ENCODE measurements around the gene ZNF674. TPM values are rescaled to one million over a fixed set of nuclear protein-coding genes. Genes with fewer than 3 reads are reported as not detected.

Gene ZNF674
- total and polyA plus RNA-seq, 2 of the 4 experiments (the other 2 are of a cell fraction) = 2.2 to 13.4 TPM

DNA sequence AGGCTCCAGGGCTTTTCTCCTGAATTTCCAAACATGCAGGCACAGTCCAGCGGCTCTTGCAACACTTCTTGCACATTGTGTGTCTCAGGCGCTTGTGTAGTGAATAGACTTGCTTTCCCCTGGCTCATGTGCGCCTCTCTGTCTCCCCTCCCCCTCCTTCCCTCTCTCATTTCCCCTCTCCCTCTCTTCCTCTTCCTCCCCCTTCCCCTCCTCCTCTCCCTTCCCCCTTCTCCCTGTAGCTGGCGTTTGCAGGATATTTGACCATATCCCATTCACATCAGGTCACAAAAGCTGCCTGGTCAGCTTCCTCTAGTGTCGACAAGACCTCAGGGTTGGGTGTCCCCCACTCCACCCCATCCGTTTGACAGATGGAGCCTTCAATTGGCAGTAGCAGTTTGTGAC is 30.8 kb upstream of the ZNF674 start:
- Histone ChIP-seq H2BK120ac (ENCODE audit: low read depth, low read length) (0 out of 2 replicates have a peak overlapping the region, but pooled peaks have one; percentile 11), H3K36me3 (ENCODE audit: control insufficient read depth, insufficient read depth, low read length) (no peaks in the 10 kb centered on the region), H4K8ac (ENCODE audit: low read depth in 2 of 2, low read length in 2 of 2) (0 out of 4 replicates have a peak overlapping the region, but pooled peaks of 1 of the 2 experiments have one; percentile 16), H3K9ac (ENCODE audit: low read depth, low read length) (no peak overlapping the region), H4K20me1 (ENCODE audit: insufficient read depth, low read length) (no peaks in the 10 kb centered on the region), H3K14ac (replicated peaks; ENCODE audit: low read depth, low read length) (0 out of 2 replicates have a peak overlapping the region, but pooled peaks have one; percentile 13), H3K79me1 (ENCODE audit: low read depth in 1 of 2, low read length in 2 of 2) (peaks cover 7 to 37% of the 10 kb centered on the region in 2 experiments; a peak in 2 of 4 replicates), H3K4me3 (ENCODE audit: insufficient read depth, low read depth, low read length) (peak overlapping the region; percentile 22; the same call in 1 of the 2 replicates), H3K4ac (ENCODE audit: low read depth, low read length) (peak overlapping the region; percentile 42; the same call in 1 of the 2 replicates), H4K5ac (ENCODE audit: low read depth, low read length) (no peak overlapping the region), H3K27me3 (ENCODE audit: control insufficient read depth, insufficient read depth, low read length) (no peaks in the 10 kb centered on the region), H4K91ac (ENCODE audit: insufficient read depth, low read depth, low read length) (no peak overlapping the region; the same call in 1 of the 2 replicates), H3K56ac (ENCODE audit: extremely low read depth, insufficient read depth, low read length) (no peak overlapping the region), H3K18ac (ENCODE audit: low read depth, low read length) (no peak overlapping the region), H2BK5ac (ENCODE audit: low read depth, low read length, poor library complexity, severe bottlenecking) (no peak overlapping the region), H3K23ac (ENCODE audit: low read depth, low read length) (no peak overlapping the region), H3K9me3 (ENCODE audit: control insufficient read depth, insufficient read depth, low read length) (no peaks in the 10 kb centered on the region), H2BK20ac (ENCODE audit: low read depth, low read length) (no peak overlapping the region), H3K4me1 (ENCODE audit: control insufficient read depth, insufficient read depth, low read length) (peaks cover 2% of the 10 kb centered on the region; the same call in 1 of the 2 replicates), H2AFZ (replicated peaks; ENCODE audit: low read length, poor library complexity) (no peak overlapping the region), H3K4me2 (ENCODE audit: low read depth, low read length) (peak overlapping the region; percentile 70), H3K9me1 (ENCODE audit: insufficient read depth, low read length) (0 out of 2 replicates have a peak, but pooled peaks cover 3% of the 10 kb centered on the region), H3K27ac (ENCODE audit: insufficient read depth, low read length) (0 out of 2 replicates have a peak overlapping the region, but pooled peaks have one; percentile 13), H2AK9ac (replicated peaks; ENCODE audit: low read depth, low read length, poor library complexity) (no peak overlapping the region), H2BK15ac (ENCODE audit: low read depth, low read length) (no peak overlapping the region), H2AK5ac (ENCODE audit: low read depth, low read length) (no peak overlapping the region)
- CTCF ChIA-PET = no interaction called here
- TF ChIP-seq MAZ (IDR thresholded peaks at IDR 0.05; ENCODE audit: borderline replicate concordance, low read depth, low read length) = no peak
- TF ChIP-seq CHD1 (IDR thresholded peaks at IDR 0.05; ENCODE audit: low read depth, low read length) = no peak
- no peak for TF ChIP-seq BHLHE40 (IDR thresholded peaks at IDR 0.05; ENCODE audit: low read depth, low read length)
- TF ChIP-seq CEBPB (IDR thresholded peaks at IDR 0.05; ENCODE audit: low read depth, low read length) = peak; percentile 81
- TF ChIP-seq RCOR1 (IDR thresholded peaks at IDR 0.05; ENCODE audit: insufficient replicate concordance, low read length) = no peak
- TF ChIP-seq, protein P1, sequence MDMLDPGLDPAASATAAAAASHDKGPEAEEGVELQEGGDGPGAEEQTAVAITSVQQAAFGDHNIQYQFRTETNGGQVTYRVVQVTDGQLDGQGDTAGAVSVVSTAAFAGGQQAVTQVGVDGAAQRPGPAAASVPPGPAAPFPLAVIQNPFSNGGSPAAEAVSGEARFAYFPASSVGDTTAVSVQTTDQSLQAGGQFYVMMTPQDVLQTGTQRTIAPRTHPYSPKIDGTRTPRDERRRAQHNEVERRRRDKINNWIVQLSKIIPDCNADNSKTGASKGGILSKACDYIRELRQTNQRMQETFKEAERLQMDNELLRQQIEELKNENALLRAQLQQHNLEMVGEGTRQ (IDR thresholded peaks at IDR 0.05; ENCODE audit: low read depth, low read length) = no peak
- WGBS, 2 experiments (ENCODE audit: extremely low coverage in 2 of 2, insufficient read length in 1 of 2) = 0% methylated on average over 3 of the region's 6 CpGs; no CpG with 5 or more reads in 1 of the 2 experiments
- ATAC-seq (ENCODE audit: low read depth) = no peak
- dilution Hi-C loops (cut with HindIII; ENCODE audit: low sequenced_read_pairs, unreplicated experiment) (no loop called here), in situ Hi-C loops (cut with MboI; ENCODE audit: low sequenced_read_pairs) (no loop called here), intact Hi-C loops (cut with micrococcal nuclease) (loop anchor here (5.0 kb wide), 1 partner anchor 221 kb away; no protein-coding TSS in a partner anchor)
- peak; percentile 40 for DNase-seq
- POLR2A ChIA-PET (ENCODE audit: unreplicated experiment) = no interaction called here
- no TSS peak for BruUV-seq (replicated peaks)

Data from IMR-90 (cell line).